HG03139 (cell line): ENCODE data around the gene SEL1L3.

ENCODE experiments used
- ATAC-seq: cut with Tn5 transposase; IDR thresholded peaks from one replicate; pipeline ENCODE4 v1.9.1; 2021; ENCODE audit not compliant: unreplicated experiment

SEL1L3 gene

DNA sequence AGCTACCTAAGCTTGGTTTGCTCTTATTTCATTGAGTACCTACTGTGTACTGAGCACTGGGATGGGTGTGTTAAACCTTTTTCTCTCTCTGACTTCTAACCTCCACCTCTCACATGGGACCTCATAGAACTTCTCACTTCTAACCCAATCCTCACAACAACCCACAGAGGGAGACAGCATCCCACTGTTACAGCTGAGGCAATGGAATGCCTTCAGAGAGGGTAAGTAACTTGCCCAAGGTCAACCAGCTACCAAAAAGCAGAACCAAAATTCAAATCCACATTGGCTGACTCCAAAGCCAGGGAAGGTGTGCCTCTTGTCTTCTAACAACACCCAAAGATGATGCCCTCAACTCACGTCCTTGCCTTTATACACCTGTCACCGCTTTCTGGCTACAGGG is 5.4 kb downstream of the SEL1L3 start:
- no peak for ATAC-seq

DNA sequence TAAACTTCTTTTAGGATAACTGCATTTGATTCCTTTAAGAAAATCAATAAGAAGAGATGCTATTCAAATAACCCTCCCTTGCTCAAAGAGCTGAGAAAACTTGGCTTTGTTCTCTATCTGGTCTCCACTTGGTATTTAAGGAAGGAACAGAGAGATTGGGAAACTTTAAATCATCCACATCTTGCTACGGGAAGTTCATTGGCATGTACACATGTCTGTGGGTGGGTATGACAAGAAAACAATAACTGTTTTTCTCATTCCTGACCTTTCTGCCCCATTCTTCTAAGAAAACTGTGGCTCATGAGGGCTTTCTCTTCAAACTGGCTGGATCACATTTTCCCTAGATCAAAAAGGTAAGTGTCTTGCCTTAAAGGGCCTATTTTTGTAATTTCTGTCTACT is 6.0 kb downstream of the SEL1L3 start:
- no peak for ATAC-seq

- ATAC-seq = no peak
These were observed 10.7 kb downstream of the SEL1L3 start for GRCh38 chr4:25852103-25852502.

DNA sequence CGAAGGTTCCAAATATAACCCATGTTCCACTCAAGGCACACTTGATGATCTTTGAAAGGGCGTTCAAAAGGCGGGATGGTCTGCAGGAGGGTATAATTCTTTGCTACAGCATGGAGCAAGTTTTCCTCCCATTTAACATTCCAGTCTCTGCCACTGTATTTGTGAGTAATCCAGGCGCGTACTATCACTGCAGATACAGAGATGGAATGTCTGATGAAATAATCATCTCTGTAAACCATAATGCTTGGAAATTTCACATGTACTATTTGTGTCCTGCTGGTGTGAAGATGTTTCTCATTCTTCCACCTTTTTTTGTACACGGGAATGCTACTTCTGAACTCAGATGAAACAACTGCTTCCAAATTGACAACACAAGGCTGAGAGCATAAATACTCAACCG is 15.5 kb downstream of the SEL1L3 start:
- ATAC-seq = no peak

- ATAC-seq = no peak
These were observed 16.7 kb downstream of the SEL1L3 start for GRCh38 chr4:25845841-25846653.

DNA sequence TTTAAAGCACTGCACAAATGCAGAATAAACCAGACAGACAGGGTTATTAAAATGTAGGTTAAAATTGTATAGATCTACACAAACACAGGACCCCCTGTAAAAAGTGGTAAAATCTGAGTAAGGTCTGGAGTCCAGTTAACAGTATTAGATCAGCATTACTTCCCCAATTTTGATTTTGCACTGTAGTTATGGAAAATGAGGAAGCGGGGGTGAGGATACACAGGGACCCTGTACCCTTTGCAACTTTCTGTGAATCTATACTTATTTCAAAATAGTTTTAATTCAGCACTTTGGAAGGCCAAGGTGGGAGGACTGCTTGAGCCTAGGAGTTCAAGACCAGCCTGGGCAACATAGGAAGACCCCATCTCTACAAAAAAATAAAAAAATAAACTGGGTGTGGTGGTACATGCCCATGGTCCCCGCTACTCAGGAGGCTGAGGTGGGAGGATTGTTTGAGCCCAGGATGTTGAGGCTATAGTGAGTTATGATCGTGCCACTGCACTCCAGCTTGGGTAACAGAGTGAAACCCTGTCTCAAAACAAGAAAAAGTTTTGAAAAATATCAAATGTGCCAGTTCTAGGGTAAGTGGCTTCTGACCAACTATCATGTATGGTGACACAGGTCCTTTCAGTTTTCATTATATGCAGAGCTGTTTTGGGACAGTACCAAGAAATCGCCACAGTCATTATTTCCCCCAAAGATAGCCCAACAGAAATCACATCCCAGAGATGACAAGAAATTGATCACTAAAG is 17.7 kb downstream of the SEL1L3 start:
- ATAC-seq = no peak

GRCh38 chr4:25843340-25844097 is 19.3 kb downstream of the SEL1L3 start:
- no peak for ATAC-seq

DNA sequence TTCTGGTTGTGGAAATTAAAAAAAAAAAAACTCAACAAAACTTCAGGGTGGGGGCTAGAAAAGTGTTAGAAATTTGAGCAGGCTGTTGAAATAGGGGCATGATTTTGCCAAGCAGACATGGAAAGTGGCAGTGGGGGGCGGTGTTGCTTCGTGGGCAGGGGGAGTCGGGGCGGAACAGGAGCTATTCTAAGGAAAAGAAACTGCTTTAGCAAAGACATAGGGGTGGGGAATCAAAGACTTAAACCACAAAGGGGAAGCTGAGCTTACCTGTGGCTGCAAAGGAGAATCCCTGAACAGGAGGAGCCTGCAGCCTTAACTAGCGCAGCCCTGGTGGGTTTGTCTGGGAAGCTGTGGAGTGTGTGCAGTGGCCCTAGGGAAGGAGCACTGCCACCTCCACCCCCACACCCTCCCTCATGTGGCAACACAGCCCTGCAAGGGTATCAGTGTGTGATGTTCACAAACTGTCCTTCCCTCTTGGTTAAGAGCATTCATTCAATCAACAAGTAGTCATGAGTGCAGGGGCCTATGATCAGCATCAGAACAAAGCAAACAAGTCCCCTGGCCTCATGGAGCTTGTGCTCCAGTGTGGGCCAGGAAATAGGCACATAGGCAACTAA is 20.5 kb downstream of the SEL1L3 start:
- peak; percentile 61 for ATAC-seq

GRCh38 chr4:25839687-25840086 is 23.1 kb downstream of the SEL1L3 start:
- ATAC-seq = no peak

GRCh38 chr4:25839233-25839632 is 23.6 kb downstream of the SEL1L3 start:
- ATAC-seq = no peak

GRCh38 chr4:25838526-25838925 is 24.3 kb downstream of the SEL1L3 start:
- ATAC-seq = no peak

DNA sequence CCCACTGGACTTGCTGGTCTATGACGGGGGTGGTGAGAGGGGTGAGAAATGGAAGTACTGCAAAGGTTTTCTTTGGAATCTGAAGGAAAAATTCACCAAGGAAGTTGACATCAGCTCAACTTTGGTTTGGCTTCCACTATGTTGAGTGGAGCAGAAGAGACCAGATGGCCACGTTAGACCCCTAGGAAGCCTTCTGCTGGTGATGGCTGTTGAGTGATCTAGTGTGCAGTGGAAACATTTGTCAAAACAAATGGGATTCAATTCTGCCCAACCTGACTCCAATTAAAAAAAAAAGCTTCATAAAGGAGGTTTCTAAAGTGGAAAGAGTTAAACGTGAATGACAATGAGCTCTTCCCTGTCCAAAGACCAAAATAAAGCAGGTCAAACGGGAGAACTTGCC is 25.7 kb downstream of the SEL1L3 start:
- no peak for ATAC-seq

DNA sequence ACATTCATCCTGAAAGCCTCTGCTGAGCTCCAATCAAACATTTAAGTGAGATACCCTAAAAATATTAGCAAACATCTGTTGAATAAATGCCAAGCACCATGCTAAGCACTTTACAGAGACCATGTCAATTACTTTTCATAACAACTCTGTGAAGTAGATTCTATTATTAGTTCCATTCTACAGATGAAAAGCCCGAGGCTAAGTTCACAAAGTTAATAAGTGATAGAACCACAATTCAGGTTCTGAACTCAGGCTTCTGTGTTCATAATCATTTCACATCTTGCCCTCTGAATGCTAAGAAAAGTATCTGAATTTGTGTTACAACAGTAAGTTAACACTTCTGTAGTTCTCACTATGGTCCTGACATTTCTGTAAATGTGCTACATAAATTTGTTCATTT is 27.4 kb downstream of the SEL1L3 start:
- ATAC-seq = no peak

GRCh38 chr4:25834411-25835107 is 28.2 kb downstream of the SEL1L3 start:
- no peak for ATAC-seq

DNA sequence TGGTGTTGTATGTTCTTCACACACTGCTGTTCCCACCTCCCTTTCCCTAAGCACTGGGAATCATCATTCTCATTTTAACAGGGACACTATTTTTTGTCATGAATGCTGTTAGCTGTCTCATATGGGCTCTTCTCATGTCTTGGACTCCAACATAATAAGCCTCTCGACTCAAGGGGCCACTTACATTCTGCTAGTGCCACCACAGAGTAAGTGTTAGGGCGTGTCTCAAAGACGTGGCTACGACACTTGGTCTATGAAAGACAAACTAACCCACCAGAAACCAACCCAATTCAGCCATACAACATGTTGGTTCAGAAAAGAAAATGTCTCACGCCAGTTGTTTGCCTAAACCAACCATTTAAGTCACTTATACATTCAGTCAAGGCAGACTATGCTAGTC is 32.2 kb downstream of the SEL1L3 start:
- no peak for ATAC-seq

DNA sequence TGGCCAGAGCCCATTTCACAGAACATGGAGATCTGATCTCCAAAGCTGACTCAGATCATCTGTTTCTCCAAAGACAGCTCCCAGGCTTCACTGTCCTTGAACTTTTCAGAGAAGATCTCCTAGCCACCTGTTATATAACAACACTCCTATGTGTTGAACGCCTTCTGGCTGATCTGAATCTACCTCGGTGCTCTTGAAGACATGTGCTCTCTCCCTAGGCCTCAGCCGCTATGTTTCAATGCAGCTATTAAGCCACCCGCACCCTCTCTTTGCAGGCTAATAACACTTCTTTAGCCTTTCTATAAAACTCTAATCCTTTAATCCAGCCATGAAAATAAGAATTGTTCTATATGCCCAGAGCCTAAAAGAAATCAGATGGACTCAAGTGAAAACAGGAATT is 34.9 kb downstream of the SEL1L3 start:
- ATAC-seq = no peak

GRCh38 chr4:25827373-25827772 is 35.4 kb downstream of the SEL1L3 start:
- no peak for ATAC-seq

GRCh38 chr4:25826074-25826752 is 36.6 kb downstream of the SEL1L3 start:
- no peak for ATAC-seq

GRCh38 chr4:25823632-25824031 is 39.2 kb downstream of the SEL1L3 start:
- no peak for ATAC-seq

DNA sequence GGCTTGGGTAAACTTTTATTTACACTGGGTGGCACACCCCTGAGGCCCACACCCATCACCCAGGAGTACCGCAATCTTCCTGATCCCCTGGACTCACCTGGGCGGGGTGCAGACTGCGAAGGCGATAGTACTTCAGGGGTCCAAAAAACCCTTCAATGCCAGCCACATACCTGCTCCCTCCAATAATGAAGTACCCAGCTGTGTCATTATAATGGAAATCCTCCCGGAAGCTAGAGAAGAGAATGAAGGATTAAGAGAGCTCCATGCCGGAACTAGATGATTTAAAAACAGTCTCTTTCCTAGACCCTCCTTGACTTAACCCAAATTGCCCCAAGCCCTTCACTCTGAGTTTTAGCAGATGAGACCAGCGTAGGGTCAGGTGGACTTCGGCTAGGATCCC is 40.9 kb downstream of the SEL1L3 start:
- no peak for ATAC-seq
